ENCODE data around the gene TNIP3.
"Not testable (repeated sequence)": the region's sequence is repeated elsewhere in the genome, so short reads cannot be mapped to it uniquely, and the experiment has no call there.

The TNIP3 gene, protein sequence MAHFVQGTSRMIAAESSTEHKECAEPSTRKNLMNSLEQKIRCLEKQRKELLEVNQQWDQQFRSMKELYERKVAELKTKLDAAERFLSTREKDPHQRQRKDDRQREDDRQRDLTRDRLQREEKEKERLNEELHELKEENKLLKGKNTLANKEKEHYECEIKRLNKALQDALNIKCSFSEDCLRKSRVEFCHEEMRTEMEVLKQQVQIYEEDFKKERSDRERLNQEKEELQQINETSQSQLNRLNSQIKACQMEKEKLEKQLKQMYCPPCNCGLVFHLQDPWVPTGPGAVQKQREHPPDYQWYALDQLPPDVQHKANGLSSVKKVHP

DNA sequence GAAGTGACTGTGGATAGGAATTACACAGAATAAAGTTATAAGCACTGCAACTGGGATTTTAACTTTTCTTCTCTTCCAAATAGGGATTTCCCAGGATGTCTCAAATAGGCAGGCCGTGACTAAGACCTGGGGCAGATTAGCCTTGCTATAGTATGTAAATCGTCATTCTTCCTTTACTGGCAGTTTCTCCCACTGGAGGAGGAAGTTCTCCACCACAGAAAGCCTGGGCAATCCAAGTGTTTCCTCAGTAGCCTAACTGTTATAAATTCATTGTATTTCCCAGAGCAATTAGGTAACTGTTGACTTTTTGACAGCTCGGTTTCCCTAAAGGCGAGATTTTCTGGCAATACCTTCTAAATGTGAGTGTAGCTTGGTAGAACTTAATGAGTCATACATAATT, at the start of gene TNIP3:
TSS of gene TNIP3 (minus strand) at position 31 of the 400 bp plus-strand sequence. CDS start 196 bp downstream, outside the sequence.
- no peak for DNase-seq

DNA sequence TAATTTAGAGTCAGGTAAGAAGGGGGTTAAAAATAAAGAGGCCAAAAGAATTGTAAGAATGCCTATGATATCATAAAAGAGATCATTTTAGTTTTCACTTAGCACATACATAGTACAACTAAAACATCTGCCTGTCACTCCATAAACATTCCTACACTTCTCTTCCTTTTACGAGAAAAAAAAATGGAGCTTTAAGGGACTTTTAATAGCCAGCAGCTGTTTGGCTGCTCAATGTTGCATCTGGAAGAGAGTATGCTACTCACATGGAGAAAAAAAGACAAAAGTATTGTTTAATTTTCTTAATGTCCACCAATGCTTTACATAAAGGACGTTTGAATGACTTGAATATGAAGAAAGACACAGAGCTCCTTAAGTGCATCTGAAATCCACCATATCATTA, 48.7 kb upstream of the TNIP3 start:
- DNase-seq, result no peak

DNA sequence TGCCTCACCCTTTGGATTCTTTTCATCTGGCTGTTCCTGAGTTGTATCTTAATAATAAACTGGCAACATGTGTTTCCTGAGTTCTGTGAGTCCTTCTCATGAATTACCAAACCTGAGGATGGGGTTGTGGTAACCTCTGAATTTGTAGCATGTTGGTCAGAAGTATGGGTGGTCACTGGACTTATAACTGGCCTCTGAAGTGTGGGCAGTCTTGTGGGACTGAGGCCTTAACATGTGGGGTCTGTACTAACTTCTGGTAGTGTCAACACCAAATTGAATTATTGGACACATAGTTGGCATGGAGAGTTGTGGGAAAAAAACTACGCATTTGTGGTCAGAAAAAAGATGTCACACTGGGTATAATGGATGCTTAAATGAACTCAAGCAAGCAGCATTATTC, 45.0 kb upstream of the TNIP3 start:
- DNase-seq, result no peak

DNA sequence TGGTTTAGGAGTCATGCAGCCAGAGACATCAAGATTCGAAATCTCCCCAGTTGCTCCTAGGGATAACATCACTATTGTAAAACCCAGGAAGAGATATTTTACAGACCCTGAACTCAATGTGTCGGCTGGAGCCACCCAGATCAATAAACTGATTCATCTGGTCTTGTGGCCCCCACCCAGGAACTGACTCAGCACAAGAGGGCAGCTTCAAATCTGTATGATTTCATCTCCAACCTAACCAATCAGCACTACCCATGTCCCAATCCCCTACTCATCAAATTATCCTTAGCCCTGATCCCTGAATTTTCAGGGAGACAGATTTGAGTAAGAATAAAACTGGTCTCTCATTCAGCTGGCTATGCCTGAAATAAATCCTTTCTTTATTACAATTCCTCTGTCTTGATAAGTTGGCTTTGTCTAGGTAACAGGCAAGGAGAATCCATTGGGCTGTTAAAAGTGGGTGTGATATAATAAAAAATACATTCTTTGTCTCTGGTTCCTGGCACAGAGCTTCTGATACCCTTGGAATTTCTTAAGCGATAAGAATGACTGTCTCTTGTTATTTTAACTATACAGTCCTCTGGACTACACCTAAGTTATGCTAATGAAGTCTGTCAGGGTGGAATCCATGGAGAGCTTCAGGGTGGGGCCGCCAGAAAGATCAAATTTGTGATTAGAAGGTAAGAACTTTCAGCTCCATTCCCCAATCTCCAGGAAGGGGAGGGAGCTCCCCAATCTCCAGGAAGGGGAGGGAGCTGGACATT, 44.3 kb upstream of the TNIP3 start:
- no peak for DNase-seq

DNA sequence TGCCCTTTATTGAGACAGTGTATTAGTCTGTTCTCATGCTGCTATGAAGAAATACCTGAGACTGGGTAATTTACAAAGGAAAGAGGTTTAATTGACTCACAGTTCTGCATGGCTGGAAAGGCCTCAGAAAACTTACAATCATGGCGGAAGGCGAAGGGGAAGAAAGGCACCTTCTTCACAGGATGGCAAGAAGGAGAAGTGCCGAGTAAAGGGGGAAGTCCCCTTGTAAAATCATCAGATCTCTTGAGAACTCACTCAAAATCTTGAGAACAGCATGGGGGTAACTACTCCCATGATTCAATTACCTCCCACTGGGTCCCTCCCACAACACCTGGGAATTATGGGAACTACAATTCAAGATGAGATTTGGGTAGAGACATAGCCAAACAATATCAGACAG, 41.7 kb upstream of the TNIP3 start:
- not testable (repeated sequence) for DNase-seq

DNA sequence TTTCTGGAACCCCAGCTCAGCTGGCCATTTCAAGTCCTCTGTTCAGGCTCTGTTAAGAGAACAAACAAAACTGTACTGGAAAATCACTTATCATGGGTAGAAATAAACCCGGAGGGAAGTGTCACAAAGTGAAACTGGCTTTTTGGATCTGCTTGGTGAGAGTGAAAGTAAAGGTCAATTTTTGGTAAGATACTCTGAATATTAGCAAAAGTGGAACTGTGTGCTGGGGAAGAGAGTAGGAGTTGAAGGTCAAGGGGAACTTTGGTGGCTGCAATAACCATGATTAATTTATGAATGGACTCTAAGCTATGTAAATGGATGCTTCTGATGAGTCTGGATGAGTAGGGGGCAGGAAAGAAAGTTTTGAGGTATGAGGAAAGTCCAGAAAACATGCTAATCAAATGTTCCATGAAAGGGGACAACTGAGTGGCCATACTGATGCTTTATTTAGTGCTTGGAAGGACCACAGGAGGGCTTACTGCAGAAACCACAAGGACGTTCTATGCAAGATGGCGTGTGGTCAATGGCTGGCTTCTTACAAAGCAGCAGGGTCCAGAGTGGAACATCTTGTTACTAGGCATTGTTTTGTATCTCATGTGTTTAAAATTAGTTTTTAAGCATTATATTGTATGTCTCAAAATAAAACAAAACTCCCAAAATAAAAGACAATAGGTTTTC, 36.8 kb upstream of the TNIP3 start:
- no peak for DNase-seq

DNA sequence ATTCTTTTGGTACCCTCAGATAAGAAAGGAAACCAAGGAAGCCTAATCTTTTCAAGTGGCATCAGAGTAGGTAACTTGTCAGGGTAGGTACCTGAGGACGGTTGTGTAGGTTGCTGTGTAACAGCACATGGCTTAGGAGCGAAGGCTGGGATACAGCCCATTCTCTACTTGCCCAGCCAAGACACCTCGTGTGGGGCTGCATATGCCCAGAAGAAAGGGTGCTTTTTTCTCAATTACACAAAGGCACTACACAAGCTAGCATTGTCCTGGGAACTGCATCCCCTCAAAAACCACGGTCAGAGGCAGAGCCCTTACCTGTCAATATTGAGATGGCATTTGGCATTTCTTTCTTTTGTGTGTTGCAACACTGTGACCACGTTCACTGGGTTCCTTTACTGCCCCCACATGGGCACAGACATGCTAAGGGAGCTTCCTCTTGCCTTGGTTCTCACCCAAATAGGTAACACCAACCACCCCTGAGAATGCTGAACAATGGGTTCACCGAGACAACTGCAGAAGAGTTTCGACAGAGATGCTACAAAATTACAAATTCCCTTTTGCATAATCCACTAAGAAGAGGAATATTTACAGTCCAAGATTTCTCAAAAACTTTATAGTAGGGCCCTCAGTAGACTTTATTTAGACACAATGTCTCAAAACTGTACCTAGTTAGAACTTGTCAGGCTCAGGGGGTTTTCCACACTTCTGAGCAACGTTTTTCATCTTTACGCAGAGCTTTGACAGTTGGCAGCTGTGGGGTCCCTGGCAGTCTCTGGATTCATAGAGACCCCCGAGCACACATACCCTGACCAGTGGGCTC, 35.8 kb upstream of the TNIP3 start:
- no peak for DNase-seq

DNA sequence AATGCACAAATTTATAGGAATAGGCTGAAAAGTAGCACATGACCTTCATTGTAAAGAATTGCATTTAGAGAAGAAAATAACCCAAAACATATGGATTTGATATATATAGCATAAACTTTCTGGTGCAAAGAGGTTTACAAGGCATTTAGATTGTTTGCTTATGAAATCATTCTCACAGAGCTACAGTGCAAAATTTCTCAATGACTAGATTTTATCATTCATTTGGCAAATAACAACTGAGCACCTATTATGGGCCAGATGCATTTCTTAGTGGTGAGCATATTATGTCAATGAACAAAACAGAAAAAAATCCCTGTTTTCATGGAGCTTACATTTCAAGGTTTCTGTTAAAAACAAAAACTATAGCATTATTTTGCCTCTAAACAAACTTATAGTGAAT, 34.1 kb upstream of the TNIP3 start:
- DNase-seq, result no peak

DNA sequence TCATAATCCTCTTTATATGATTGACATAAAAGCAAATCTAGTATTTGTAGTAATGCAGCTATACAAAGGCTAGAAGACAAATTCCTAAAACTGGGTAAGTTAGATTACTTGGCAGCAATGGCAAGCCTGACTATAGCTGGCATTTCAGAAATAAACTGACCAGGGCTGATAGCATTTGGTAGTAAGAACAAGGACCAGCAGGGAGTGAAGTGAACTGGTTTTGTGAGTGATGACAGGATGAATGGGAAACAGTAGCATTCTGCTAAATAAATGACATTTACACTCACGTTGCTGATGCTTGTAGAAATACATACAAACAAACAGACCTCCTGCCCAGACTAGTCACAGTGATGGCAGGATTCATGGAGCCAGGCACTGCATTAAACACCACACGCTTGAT, 31.5 kb upstream of the TNIP3 start:
- no peak for DNase-seq

DNA sequence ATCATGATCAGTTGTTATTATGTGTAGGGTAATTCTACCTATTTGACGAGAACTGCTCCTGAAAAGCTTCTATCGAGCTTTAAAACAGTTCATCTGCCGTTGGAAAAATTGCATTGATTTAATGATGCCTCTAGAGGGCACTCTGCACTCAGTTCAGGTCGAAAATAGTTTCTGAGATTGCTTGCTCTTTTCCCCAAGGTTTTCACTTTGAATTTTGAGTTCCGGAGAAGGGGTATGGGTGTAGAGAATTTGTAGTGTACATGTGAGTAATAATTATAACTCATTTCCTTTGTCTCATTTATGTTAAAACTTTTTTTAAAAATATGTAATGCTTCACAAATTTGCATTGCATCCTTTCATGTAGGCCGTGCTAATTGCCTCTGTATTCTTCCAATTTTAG, 28.4 kb upstream of the TNIP3 start:
- peak; percentile 25 for DNase-seq

DNA sequence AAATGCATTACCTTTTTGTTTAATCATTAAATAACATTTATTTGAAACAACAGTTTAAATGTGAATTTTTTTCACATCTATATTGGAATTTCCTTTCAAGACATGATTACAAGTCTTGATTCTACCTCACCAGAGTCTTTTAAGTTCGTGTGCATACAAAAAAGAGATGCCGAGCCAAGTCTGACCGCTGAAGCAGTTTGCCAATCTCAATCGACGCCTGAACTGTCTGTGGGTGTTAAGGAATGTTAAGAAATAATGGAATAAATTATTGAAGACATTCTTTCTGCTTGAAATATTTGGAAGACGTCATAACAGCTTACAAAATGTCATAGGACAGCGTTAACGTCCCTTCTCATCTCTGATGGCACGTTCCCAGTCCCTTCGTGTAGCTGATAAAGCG, 27.9 kb upstream of the TNIP3 start:
- DNase-seq, result no peak

DNA sequence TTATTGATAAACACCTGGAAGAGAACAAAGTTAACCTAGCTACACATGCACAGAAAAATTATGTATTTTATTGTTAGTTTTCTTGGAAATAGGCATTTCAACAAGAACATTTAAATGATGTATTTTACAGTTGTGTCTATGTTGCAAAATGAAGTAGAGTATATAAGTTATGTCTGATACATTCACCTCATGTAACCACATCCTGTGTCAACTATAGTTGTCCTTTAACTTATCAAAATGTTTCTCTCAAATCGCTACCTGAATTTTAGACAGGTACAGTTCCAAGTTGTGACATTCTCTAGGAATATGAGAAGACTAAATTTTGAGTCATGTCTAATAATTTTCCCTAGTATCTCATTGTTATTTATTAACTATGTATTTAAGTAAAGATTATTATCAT, 27.2 kb upstream of the TNIP3 start:
- no peak for DNase-seq

DNA sequence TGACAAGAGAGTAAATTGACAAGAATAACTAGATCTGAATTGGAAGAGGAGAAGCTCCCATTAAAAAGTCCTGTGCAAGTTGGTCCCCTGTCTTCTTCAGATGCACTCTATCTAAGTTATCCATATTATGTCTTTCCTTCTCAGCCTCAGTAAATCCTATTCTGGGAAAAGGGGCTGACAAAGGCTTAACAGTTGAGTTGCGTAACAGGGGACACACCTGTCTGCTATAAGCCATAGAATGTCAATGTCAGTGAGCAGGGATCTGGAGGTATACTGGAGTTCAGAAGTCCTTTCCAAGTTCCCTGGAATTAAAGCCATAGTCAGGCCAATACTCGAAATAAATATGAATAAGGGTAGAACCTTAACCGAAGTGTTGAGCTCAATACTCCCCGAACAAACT, 26.3 kb upstream of the TNIP3 start:
- no peak for DNase-seq

DNA sequence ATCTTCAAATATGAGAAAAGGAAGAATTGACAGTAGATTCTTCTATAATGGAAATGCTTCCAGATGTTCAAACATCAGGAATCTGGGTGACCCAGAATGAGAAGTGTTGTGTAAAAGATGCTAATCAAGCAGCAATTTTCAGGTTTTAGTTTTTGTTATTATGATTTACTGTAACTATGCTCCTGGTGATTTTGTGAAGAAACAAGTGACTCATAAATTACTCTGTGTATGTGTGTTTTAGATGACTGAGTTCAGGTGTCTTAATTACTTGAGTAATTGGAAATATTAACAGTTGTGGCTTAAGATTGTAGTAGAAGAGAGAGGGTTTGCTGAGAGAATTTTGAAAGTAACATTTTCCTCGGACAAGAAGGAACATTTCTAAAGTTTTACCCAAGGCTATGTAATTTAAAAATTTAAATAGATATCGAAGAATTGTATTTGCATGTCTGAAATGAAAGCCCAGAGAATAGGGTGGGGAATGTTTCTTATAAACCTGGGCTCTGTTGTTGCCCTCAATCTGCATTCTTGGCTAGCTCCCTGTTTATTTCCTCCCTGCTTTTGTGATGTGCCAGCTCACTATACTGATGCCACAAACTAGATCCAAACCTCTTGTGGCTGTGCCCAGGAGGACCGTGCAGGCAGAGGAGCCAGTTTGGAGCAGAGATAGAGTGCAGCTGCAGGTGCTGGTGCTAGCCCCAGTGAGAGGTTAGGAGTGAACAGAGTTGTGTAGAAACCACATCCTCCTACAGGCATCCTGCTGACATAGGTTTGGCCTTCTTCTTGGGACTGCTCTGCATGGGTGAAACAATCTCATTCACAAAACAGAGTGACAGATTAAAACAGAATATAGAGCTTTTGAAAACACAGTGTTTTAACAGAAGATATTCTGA, 25.4 kb upstream of the TNIP3 start:
- DNase-seq, result no peak

DNA sequence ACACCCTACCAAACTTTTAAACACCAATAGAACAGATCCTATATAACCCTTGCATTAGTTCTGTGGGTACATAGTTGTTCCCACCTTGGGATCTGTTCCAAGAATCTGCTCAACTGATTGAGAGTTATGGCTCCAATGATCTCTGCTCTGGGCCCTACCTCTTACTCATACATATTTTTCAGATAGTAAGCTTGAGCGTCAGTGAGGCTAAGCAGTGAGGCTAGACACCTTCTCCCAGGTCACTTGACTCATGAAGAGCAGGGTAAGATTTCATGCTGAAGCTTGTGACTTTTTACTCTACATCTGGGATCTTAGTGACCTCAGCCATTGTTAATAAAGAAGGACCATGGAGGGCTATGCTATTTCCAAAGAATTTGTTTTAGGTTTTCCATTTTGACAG, 23.1 kb upstream of the TNIP3 start:
- no peak for DNase-seq

DNA sequence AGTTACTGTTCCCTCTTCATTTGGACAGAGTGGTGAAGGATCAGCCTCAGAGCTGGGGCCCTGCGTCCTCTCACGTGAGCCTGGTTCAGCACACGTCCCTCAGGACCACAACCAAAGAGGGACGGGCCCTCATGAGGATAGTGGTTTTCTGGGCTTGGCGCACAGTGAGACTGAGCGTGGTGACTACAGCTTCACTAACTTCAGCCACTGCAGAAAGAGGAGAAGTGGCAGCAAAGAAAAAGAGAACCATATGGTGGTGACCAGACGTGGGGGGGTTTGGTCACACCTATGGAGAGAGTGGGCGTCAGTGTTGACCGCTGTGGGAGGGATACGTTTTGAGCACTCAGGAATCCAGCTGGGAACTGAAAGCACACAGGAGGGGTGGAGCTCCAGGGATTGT, 21.8 kb upstream of the TNIP3 start:
- DNase-seq, result no peak

DNA sequence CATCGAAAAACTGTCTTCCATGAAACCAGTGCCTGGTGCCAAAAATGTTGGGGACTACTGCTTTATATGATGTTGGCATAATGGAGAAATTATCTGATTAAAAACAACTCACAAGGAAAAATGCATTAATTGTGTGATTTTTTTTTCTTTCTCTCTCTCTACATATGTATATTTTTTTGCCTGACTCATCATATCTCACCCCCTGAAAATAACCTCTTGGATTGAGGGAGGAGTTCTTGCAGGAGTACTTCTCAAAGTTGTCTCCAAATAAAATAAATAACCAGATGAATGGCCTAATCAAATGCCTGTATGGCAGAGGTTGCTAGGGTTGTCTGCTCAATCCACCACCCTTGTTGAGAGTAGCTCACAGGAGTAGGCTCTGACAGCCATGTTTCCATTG, 19.9 kb upstream of the TNIP3 start:
- DNase-seq, result no peak

DNA sequence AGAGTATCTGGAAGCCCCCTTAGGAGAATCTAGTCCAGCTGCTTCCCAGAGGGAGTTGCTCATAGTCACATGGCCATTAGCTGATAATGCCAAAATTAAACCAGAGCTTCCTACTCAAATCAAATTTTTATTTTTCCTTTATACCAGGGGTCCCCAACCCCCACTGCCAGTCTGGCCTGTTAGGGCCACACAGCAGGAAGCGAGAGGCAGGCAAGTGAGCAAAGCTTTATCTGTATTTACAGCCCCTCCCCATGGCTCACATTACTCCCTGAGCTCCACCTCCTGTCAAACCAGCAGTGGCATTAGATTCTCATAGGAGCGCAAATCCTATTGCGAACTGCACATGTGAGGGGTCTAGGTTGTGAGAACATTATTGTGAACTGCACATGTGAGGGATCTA, 19.2 kb upstream of the TNIP3 start:
- DNase-seq, result no peak

DNA sequence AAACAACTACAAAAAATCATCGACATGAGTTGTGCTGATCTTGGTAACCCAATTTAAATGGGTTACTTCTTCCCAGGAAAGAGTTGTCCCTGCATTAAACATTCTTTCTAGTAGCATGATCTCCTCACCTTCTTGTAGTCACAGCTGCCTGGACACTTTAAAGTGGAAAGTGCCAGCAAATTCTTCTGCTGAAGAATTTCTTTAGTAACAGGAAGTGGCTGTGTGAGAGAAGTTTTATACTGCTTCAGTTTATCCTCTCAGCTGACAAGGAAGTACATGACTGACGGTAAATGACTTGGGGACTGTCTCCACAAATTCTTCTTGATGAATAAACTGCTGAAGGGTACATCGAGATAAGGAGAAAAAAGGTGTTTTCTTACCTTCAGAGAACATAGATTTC, 18.2 kb upstream of the TNIP3 start:
- no peak for DNase-seq

DNA sequence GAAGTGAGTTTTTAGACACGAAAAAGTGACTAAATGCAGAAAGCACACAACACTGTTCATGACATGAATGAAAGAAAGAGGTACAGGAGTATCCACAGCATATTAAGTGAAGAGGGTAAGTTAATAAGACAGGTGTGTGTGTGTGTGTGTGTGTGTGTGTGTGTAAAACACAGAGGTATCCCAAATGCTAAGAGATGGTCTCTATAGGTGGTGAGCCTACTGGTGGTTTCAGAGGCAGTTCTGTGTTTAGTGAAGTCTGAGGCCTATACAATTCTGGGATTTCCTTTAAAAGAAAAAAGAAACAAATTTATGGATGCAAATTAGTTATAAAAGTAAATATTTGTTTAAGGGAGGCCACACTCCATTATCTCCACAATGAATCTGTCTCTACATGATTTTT, 17.4 kb upstream of the TNIP3 start:
- DNase-seq, result no peak

DNA sequence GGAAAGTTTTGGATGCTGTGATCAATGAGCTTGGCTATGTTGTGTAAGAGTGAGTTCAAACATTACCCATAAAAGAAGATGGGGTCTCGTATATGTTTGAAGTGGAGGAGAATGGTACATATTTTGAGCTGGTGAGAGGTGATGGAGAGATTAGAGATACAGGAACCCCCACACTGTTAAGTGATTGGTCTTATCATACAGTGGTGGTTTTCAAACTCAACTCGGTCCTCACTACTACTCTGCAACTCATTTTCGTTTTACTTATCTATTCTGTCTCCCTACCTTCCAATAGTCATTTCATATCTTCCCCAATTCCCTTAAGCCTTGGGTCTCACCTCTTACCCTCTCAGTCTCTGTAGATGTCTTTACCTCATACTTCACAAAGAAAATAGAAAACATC, 16.4 kb upstream of the TNIP3 start:
- no peak for DNase-seq
